ENCODE data around the gene DMD.

GRCh38 chrX:31934842-31935370, 1276.4 kb downstream of the DMD start:
- no peak for TF ChIP-seq TAF1 (IDR thresholded peaks at IDR 0.05; ENCODE audit: low read depth)
- no peak for TF ChIP-seq CTCF (IDR thresholded peaks at IDR 0.05; ENCODE audit: poor library complexity, severe bottlenecking)
- TF ChIP-seq EZH2 (IDR thresholded peaks at IDR 0.05; ENCODE audit: borderline replicate concordance, insufficient read depth, low read length, poor library complexity, severe bottlenecking): no peak
- no peak for TF ChIP-seq POLR2AphosphoS5 (IDR thresholded peaks at IDR 0.05)
- TF ChIP-seq EP300 (conservative IDR thresholded peaks at IDR 0.05; ENCODE audit: poor library complexity, severe bottlenecking): no peak
- no peak for TF ChIP-seq RAD21 (conservative IDR thresholded peaks at IDR 0.05)
- TF ChIP-seq MXI1 (conservative IDR thresholded peaks at IDR 0.05; ENCODE audit: poor library complexity, severe bottlenecking): no peak
- TF ChIP-seq REST (IDR thresholded peaks at IDR 0.05; ENCODE audit: borderline replicate concordance): no peak
